AG08395 (cell line): ENCODE data around the gene MEF2C.

Source experiments
- DNase-seq: peaks from one replicate; pipeline ENCODE4 v3.0.0; 2012; ENCODE audit warnings: mixed read lengths, low spot score

The MEF2C gene

GRCh38 chr5:88673253-88674105, 209.5 kb downstream of the MEF2C start:
- DNase-seq: no peak

GRCh38 chr5:88672644-88673252, 210.2 kb downstream of the MEF2C start:
- no peak for DNase-seq

GRCh38 chr5:88671505-88672499, 211.2 kb downstream of the MEF2C start:
- no peak for DNase-seq

GRCh38 chr5:88671106-88671504, 211.9 kb downstream of the MEF2C start:
- no peak for DNase-seq

- no peak for DNase-seq
Observed at GRCh38 chr5:88670461-88670860, 212.5 kb downstream of the MEF2C start.

- DNase-seq: no peak
Observed at GRCh38 chr5:88669371-88670050, 213.5 kb downstream of the MEF2C start.

- no peak for DNase-seq
Observed at GRCh38 chr5:88667496-88668201, 215.3 kb downstream of the MEF2C start.
